ENCODE results near the gene PNMT. TPM values are rescaled to one million over a fixed set of nuclear protein-coding genes. Genes with fewer than 3 reads are reported as not detected.
A peak's percentile ranks its signal among the peaks of the same experiment; 100 is the strongest.

The PNMT gene
- total RNA-seq, 3 donors from 2014 or later (not counting 1 experiment from before 2014, with no cell fraction given) = 1.2 to 2.5 (median 2.2) TPM

GRCh38 chr17:39711851-39712250, 43.6 kb downstream of the PNMT start:
- ATAC-seq (no peak), DNase-seq (no peak)
- TF ChIP-seq CTCF (IDR thresholded peaks at IDR 0.05) = no peak
- no peaks in the 10 kb centered on the region for H3K36me3 Mint-ChIP-seq
- peaks cover 52 to 58% of the 10 kb centered on the region in 2 donors for H3K4me1 Mint-ChIP-seq
- Histone ChIP-seq H3K27ac (ENCODE audit: low read length) (no peak overlapping the region), H3K4me1 (ENCODE audit: control insufficient read depth, insufficient read depth, low read length) (peaks cover 37% of the 10 kb centered on the region), H3K9me3 (ENCODE audit: control insufficient read depth, insufficient read depth, low read length) (no peaks in the 10 kb centered on the region), H3K4me3 (ENCODE audit: low read length) (no peak overlapping the region), H3K27me3 (ENCODE audit: control insufficient read depth, insufficient read depth, low read length) (no peaks in the 10 kb centered on the region), H3K36me3 (ENCODE audit: control insufficient read depth, insufficient read depth, low read length) (peaks cover 8% of the 10 kb centered on the region)
- intact Hi-C loops (cut with micrococcal nuclease) = no loop called here
- no peak overlapping the region for H3K4me3 Mint-ChIP-seq
- no peaks in the 10 kb centered on the region for H3K27me3 Mint-ChIP-seq (ENCODE audit: low read depth in 2 of 2)
- H3K9me3 Mint-ChIP-seq = no peaks in the 10 kb centered on the region
- peak overlapping the region; percentile 86 to 90 for H3K27ac Mint-ChIP-seq
- 92% methylated on average over 10 of the region's 10 CpGs for WGBS (ENCODE audit: insufficient coverage)

GRCh38 chr17:39714234-39714633, 46.0 kb downstream of the PNMT start:
- Mint-ChIP-seq H3K27me3 (ENCODE audit: low read depth in 2 of 2) (no peaks in the 10 kb centered on the region), H3K36me3 (no peaks in the 10 kb centered on the region), H3K4me1 (peaks cover 28 to 39% of the 10 kb centered on the region in 2 donors), H3K4me3 (no peak overlapping the region), H3K27ac (no peak overlapping the region), H3K9me3 (no peaks in the 10 kb centered on the region)
- no peak overlapping the region for H3K27ac ChIP-seq (ENCODE audit: low read length)
- TF ChIP-seq CTCF (IDR thresholded peaks at IDR 0.05) = no peak
- H3K36me3 ChIP-seq (ENCODE audit: control insufficient read depth, insufficient read depth, low read length) = peaks cover 8% of the 10 kb centered on the region
- peaks cover 13% of the 10 kb centered on the region for H3K4me1 ChIP-seq (ENCODE audit: control insufficient read depth, insufficient read depth, low read length)
- WGBS (ENCODE audit: insufficient coverage) = 95% methylated on average over 3 of the region's 4 CpGs
- H3K4me3 ChIP-seq (ENCODE audit: low read length) = no peak overlapping the region
- DNase-seq (no peak), ATAC-seq (no peak)
- intact Hi-C loops (cut with micrococcal nuclease) = no loop called here
- H3K9me3 ChIP-seq (ENCODE audit: control insufficient read depth, insufficient read depth, low read length) = no peaks in the 10 kb centered on the region
- H3K27me3 ChIP-seq (ENCODE audit: control insufficient read depth, insufficient read depth, low read length) = no peaks in the 10 kb centered on the region

GRCh38 chr17:39715375-39716072, 47.3 kb downstream of the PNMT start:
- Mint-ChIP-seq H3K9me3 (no peaks in the 10 kb centered on the region), H3K27ac (peak overlapping the region in 1 of 2 donors; percentile 18), H3K4me1 (peaks cover 16 to 28% of the 10 kb centered on the region in 2 donors), H3K27me3 (ENCODE audit: low read depth in 2 of 2) (no peaks in the 10 kb centered on the region), H3K36me3 (no peaks in the 10 kb centered on the region), H3K4me3 (no peak overlapping the region)
- intact Hi-C loops (cut with micrococcal nuclease) = no loop called here
- WGBS (ENCODE audit: insufficient coverage) = 95% methylated on average over 18 of the region's 18 CpGs
- DNase-seq = no peak
- Histone ChIP-seq H3K36me3 (ENCODE audit: control insufficient read depth, insufficient read depth, low read length) (peaks cover 13% of the 10 kb centered on the region), H3K27ac (ENCODE audit: low read length) (no peak overlapping the region), H3K27me3 (ENCODE audit: control insufficient read depth, insufficient read depth, low read length) (no peaks in the 10 kb centered on the region), H3K4me1 (ENCODE audit: control insufficient read depth, insufficient read depth, low read length) (peaks cover under 1% of the 10 kb centered on the region), H3K4me3 (ENCODE audit: low read length) (no peak overlapping the region), H3K9me3 (ENCODE audit: control insufficient read depth, insufficient read depth, low read length) (no peaks in the 10 kb centered on the region)
- no peak for TF ChIP-seq CTCF (IDR thresholded peaks at IDR 0.05)
- ATAC-seq = peak in 1 of 3 donors; percentile 8
